Left renal cortex interstitium (tissue), 4 donors: ENCODE data around the gene XIRP2. TPM values are rescaled to one million over a fixed set of nuclear protein-coding genes. Genes with fewer than 3 reads are reported as not detected.
A peak's percentile ranks its signal among the peaks of the same experiment; 100 is the strongest.
"Not testable (repeated sequence)": the region's sequence is repeated elsewhere in the genome, so short reads cannot be mapped to it uniquely, and the experiment has no call there.

Experiments
- DNase-seq, 4 donors: peaks; one replicate each; pipeline ENCODE4 v3.0.0-alpha.2; 2013; ENCODE audit warnings: low read depth in 4 of 4, low spot score in 2 of 4, missing footprints in 1 of 4
- polyA plus RNA-seq, 4 donors: library from polyadenylated mRNA; unstranded; fragments of 120-200 nt; gene quantifications; one replicate each; pipeline ENCODE4 v1.2.1, GENCODE V29; 2013; ENCODE audit not compliant: insufficient read length in 4 of 4

XIRP2 gene
- polyA plus RNA-seq, 4 donors, result 0.06 to 0.11 (median 0.09) TPM

- DNase-seq, result no peak
Observed at GRCh38 chr2:167187978-167188967, 300.0 kb downstream of the XIRP2 start.

- no peak for DNase-seq
Observed at GRCh38 chr2:167190053-167190452, 301.8 kb downstream of the XIRP2 start.

- DNase-seq, result no peak
Observed at GRCh38 chr2:167191588-167191987, 303.3 kb downstream of the XIRP2 start.

GRCh38 chr2:167192833-167193232 is 304.6 kb downstream of the XIRP2 start:
- DNase-seq, result no peak

GRCh38 chr2:167196461-167197252 is 308.4 kb downstream of the XIRP2 start:
- peak in 1 of 4 donors; percentile 14 for DNase-seq

- no peak for DNase-seq
Observed at GRCh38 chr2:167198009-167198408, 309.7 kb downstream of the XIRP2 start.

GRCh38 chr2:167198576-167198975 is 310.3 kb downstream of the XIRP2 start:
- no peak for DNase-seq

GRCh38 chr2:167200019-167200418 is 311.7 kb downstream of the XIRP2 start:
- no peak for DNase-seq

GRCh38 chr2:167209784-167210183 is 321.5 kb downstream of the XIRP2 start:
- DNase-seq, result no peak

- peak in 2 of 4 donors; percentile 18 to 29 for DNase-seq
Observed at GRCh38 chr2:167212014-167212648, 323.9 kb downstream of the XIRP2 start.

GRCh38 chr2:167215595-167215994 is 327.3 kb downstream of the XIRP2 start:
- no peak for DNase-seq

- DNase-seq, result no peak
Observed at GRCh38 chr2:167237478-167237877, 349.2 kb downstream of the XIRP2 start.

- DNase-seq, result no peak
Observed at GRCh38 chr2:167240671-167241070, 352.4 kb downstream of the XIRP2 start.

GRCh38 chr2:167249197-167249596 is 360.9 kb downstream of the XIRP2 start:
- DNase-seq, result no peak

GRCh38 chr2:167253025-167253424 is 364.7 kb downstream of the XIRP2 start:
- no peak for DNase-seq

GRCh38 chr2:167254721-167255120 is 366.4 kb downstream of the XIRP2 start:
- DNase-seq, result no peak

GRCh38 chr2:167258712-167259111 is 370.4 kb downstream of the XIRP2 start:
- no peak for DNase-seq

- peak in 1 of 4 donors; percentile 2 for DNase-seq
Observed at GRCh38 chr2:167264380-167264779, 376.1 kb downstream of the XIRP2 start.

- DNase-seq, result no peak
Observed at GRCh38 chr2:167265004-167265403, 376.7 kb downstream of the XIRP2 start.

- no peak for DNase-seq
Observed at GRCh38 chr2:167265722-167266121, 377.4 kb downstream of the XIRP2 start.

- not testable (repeated sequence) for DNase-seq
Observed at GRCh38 chr2:167268245-167268644, 380.0 kb downstream of the XIRP2 start.
